Measurements from ENCODE around the gene ACAA1.
"Not testable (repeated sequence)": the region's sequence is repeated elsewhere in the genome, so short reads cannot be mapped to it uniquely, and the experiment has no call there.

ACAA1 gene

DNA sequence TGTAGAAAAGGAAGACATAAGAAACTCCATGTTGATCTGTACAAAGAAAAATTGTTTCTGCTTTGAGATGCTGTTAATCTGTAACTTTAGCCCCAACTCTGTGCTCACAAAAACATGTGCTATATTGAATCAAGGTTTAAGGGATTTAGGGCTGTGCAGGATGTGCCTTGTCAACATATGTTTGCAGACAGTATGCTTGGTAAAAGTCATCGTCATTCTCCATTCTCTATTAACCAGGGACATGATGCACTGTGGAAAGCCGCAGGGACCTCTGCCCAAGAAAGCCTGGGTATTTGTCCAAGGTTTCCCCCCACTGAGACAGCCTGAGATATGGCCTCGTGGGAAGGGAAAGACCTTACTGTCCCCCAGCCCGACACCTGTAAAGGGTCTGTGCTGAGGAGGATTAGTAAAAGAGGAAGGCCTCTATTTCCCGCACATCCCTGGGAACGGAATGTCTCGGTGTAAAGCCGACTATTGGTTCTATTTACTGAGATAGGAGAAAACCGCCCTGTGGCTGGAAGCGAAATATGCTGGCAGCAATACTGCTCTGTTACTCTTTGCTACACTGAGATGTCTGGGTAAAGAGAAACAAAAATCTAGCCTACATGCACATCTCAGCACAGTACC, 2.3 kb downstream of the ACAA1 start:
- not testable (repeated sequence) for DNase-seq

DNA sequence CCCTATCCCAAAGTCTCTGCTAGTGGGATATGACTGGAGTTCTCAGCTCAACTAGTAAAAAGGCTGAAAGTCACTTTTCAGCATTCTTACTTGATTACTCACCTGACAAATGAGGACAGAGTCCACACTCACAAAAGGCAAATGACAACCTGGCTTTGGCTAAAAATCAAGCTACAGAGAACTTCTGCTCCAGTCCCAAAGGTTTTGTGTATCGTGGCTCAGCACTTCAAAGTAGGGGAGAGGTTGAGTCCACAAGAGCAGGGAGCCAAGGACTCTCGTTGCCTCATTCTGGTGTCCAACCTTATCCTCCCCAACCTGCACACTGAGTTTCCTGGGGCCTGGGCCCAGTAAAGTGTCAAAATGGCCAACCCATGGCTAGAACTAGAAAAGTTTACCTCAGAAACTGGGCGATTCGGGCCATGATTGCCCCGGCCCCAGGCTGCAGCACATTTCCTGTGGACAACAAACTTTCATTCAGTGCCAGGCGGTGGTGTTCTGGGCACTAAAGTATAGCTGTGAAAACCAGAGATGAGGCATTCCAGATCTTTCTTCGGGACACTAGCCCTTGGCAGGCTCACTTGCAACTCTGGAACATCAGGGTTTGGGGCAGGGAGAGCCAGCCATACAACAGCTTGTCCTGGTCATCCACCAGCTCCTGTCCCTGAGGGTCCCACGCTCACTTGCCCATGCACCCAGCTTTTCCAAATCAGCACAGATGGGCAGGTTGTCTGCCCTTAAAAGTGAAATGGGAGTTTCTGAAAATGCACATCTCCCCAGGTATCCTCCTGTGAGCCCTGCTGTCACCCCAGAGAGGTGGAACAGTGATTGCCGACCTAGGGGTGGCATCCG, 3.1 kb downstream of the ACAA1 start:
- no peak for DNase-seq

DNA sequence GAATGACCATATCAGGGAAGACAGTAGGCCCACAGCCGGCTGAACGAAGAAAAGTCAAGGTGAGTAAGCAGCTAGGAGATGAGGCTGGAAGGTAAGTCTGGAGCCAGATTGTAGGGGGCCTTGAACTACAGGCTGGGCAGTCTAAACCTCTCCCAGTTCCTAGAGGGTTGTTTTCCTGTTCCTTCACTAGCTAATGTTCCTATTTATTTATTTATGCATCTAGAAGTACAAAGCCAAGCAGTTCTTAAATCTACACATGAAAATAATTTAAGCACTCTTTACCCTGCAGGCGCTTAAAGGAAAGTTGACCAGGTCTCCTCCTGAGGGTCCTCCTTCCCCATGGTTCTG, 3.7 kb downstream of the ACAA1 start:
- DNase-seq: no peak

GRCh38 chr3:38131621-38132369, 5.1 kb downstream of the ACAA1 start:
- no peak for DNase-seq

DNA sequence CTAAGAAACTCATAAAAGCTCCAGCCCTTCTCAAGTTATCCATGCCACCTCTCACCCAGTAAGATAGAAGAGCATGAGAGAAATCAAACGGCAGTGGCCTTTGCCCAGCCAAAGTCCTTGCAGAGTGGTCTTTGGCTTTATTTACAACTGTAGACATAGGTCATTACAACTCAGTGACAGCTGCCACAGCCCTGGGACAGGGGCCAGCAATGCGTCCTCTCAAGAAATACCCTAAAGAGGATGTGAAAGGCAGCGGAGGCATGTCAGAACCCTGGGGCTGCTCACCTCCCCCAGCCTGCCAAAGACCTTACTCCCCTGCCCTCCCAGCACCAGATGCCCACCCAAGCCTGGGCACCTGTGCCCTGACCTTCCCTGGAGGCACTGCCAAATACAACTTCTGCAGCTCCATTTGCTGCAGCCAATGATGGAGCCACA, 6.3 kb downstream of the ACAA1 start:
- DNase-seq: no peak

DNA sequence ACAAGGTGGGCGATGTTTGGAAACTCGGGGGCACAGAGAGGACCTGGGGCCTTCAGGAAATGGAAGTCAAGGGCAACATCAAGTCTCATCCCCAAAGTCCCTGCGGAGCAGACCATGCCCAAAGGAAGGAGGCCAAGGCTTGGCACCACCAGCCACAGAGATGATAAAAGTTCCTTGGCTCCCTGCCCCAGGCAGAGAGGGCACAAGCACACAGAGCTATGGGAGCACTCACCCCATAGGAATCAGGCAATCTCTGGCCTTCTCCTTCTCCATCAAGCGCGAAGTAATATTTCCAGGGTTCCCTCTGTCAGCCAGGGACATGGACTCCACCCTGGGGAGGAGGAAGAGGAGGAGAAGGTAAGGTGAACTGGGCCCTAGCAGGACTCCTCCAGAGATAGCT, 7.9 kb downstream of the ACAA1 start:
- DNase-seq: no peak

DNA sequence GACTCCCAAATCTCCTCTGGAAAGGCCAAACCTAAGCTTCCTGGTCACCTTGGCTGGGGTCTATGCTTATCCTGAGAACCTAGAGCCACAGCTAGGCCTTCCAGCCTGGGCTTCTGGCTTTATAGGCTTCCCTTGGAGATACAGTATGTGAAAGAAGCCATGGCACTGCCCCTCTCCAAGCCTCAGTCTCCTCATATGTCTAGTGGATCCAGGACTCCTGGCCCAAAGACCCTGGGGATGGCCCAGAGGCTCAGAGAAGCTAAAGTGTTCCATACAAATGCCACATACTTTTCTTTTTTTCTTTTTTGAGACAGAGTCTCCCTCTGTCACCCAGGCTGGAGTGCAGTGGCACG, 8.6 kb downstream of the ACAA1 start:
- no peak for DNase-seq

- DNase-seq: no peak
Measured at GRCh38 chr3:38127611-38128302, 9.2 kb downstream of the ACAA1 start.

DNA sequence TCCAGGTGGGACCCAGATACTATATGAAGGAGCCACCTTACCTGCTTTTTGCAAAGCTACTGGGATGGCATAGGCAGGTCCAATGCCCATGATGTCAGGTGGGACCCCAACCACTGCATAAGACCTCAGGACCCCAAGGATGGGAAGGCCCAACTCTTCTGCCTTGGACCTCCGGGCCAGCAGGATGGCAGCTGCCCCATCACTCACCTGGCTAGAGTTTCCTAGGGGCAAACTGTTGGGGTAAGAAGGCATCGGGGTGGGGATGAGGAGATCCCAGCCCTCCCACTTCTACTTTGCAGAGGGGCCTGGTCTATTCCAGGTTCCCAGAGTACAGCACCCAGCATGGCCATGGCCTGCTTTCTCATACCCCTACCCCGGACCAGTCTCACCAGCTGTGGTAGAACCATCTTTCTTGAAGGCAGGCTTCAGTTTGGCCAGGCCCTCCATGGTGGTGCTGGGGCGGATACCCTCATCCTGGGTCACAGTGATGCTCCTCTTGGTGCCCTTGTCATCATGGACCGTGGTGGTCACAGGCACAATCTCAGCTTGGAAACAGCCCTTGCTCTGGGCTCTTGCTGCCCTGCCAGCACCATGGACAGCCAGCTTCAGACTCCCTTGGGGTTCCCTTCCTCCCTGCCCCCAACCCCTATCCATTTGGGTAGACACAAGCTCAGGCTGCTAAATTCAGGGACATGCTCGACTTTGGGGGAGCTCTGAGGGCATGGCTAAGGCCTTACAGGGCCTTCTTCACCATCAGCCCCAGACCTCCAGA, 10.6 kb downstream of the ACAA1 start:
- DNase-seq: no peak

- DNase-seq: no peak
Measured at GRCh38 chr3:38125305-38126120, 11.4 kb downstream of the ACAA1 start.

DNA sequence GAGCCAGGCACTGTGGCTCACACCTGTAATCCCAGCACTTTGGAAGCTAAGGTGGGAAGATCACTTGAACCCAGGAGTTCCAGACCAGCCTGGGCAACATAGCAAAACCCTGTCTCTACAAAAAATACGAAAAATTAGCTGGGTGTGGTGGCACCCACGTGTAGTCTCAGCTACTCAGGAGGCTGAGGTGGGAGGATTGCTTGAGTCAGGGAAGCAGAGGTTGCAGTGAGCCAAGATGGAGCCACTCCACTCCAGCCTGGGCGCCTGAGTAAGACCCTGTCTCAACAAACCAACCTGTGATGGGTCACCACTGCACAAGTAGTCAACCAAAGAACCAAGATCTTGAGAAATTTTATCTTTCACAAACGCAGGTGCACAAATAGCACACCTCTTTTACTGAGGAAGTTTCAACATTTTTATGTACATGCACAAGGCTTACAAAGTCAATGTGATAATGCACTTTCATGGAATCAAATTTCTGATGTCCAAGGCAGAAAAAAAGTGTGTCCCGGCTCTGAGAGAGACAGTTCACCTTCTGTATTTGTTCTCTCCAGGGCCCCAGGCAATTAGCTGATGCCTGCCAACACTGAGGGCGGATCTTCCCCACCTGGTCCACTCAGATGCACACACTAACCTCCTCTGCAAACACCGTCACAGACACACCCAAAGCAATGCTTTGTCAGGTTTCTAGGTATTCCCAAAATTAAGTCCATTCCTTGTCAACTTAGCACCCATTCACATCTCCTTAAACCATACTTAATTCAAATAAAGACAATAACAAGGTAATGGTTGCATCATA, 12.4 kb downstream of the ACAA1 start:
- no peak for DNase-seq

GRCh38 chr3:38122712-38123290, 14.1 kb downstream of the ACAA1 start:
- no peak for DNase-seq

GRCh38 chr3:38121832-38122461, 15.0 kb downstream of the ACAA1 start:
- no peak for DNase-seq

GRCh38 chr3:38121451-38121831, 15.5 kb downstream of the ACAA1 start:
- DNase-seq: no peak

DNA sequence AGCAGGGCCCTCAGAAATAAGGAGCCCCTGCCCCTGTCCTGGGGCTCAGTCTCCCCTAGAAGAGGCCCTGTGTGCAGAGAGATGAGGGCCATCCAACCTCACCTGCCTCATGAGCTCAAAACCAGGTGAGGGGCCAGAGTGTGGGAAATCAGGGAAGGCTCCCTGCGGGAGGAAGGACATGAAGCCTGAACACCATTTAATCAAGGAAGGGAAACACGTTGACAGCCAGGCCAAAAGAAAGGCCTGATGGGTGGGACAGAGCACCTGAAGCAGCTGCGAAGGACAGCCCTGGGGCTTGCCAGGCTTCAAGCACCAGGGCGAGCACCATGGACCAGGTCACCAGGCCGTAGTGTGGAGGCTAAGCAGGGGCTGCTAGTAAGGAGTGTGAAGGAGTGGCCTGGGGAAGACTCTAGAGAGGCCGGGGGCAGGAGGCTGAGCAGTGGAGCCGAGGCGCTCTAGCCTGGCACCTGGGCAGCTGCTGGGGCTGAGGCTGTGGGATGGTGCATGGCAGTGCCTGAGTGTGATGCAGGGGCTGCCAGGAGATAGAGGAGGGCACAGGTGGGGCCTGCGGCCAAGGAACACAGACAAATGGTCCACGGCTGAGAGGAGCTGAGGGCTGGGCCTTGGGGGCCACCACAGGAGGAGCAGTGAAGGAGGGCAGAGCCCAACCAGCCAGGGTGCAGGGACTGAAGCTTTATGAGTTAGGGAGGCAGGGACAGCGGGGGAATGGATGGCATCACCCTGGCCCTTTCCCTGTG, 16.1 kb downstream of the ACAA1 start:
- DNase-seq: no peak

- DNase-seq: no peak
Measured at GRCh38 chr3:38119821-38120692, 16.9 kb downstream of the ACAA1 start.

DNA sequence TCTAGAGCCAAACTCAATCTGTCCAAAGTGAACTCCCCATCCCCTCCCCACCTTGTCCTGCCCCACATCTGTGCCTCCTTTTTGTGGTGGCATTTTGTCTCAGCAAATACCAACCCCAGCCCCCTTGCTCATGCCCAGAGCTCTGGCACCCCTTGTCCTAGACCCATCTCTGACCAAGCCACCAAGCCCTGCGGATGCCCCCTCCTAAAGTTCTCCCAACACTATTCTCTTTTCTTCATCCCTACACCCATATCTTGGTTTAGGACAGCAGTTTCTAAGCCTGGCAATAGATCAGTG, 17.7 kb downstream of the ACAA1 start:
- DNase-seq: no peak
